ENCODE measurements around the gene BEGAIN.
"Not testable (repeated sequence)": the region's sequence is repeated elsewhere in the genome, so short reads cannot be mapped to it uniquely, and the experiment has no call there.

Gene BEGAIN

GRCh38 chr14:100533656-100534485 is 53.3 kb downstream of the BEGAIN start:
- DNase-seq: no peak

GRCh38 chr14:100532906-100533655 is 54.1 kb downstream of the BEGAIN start:
- DNase-seq: no peak

GRCh38 chr14:100532154-100532861 is 54.9 kb downstream of the BEGAIN start:
- DNase-seq: no peak

- DNase-seq: no peak
Observed at GRCh38 chr14:100531152-100532121, 55.8 kb downstream of the BEGAIN start.

- no peak for DNase-seq
Observed at GRCh38 chr14:100530270-100531072, 56.7 kb downstream of the BEGAIN start.

- no peak for DNase-seq
Observed at GRCh38 chr14:100529561-100530031, 57.6 kb downstream of the BEGAIN start.

GRCh38 chr14:100528962-100529560 is 58.2 kb downstream of the BEGAIN start:
- DNase-seq: no peak

- no peak for DNase-seq
Observed at GRCh38 chr14:100526632-100527031, 60.6 kb downstream of the BEGAIN start.

GRCh38 chr14:100526057-100526456 is 61.2 kb downstream of the BEGAIN start:
- no peak for DNase-seq

- no peak for DNase-seq
Observed at GRCh38 chr14:100525615-100526014, 61.6 kb downstream of the BEGAIN start.

- no peak for DNase-seq
Observed at GRCh38 chr14:100524933-100525243, 62.3 kb downstream of the BEGAIN start.

GRCh38 chr14:100524233-100524932 is 62.8 kb downstream of the BEGAIN start:
- DNase-seq: no peak

GRCh38 chr14:100523843-100524169 is 63.4 kb downstream of the BEGAIN start:
- DNase-seq: no peak

- DNase-seq: no peak
Observed at GRCh38 chr14:100523131-100523842, 63.9 kb downstream of the BEGAIN start.

- DNase-seq: no peak
Observed at GRCh38 chr14:100522616-100523099, 64.6 kb downstream of the BEGAIN start.

- DNase-seq: not testable (repeated sequence)
Observed at GRCh38 chr14:100506053-100506452, 81.2 kb downstream of the BEGAIN start.

- DNase-seq: no peak
Observed at GRCh38 chr14:100504372-100505078, 82.7 kb downstream of the BEGAIN start.

- DNase-seq: no peak
Observed at GRCh38 chr14:100503251-100503650, 84.0 kb downstream of the BEGAIN start.

Measured in activated naive CD4-positive, alpha-beta T cell (primary cell).